ENCODE data around the gene ALG13. TPM values are rescaled to one million over a fixed set of nuclear protein-coding genes. Genes with fewer than 3 reads are reported as not detected.

The ALG13 gene
- total RNA-seq (2022; extraction: Qiagen RNA extraction; ENCODE audit: low read depth) = 50.5 to 77.7 TPM (median 59.8 TPM) in 5 replicates

GRCh38 chrX:111680988-111681779 is at the start of gene ALG13:
Gene ALG13 (plus strand): TSS chrX:111681170. CDS start chrX:111681219, 49 bp downstream.

Other genes with a start within 250 kb of the ALG13 start
- gene SERTM2, start 169.5 kb upstream of the ALG13 start, total RNA-seq (2022; extraction: Qiagen RNA extraction; ENCODE audit: low read depth) = not detected in 5 replicates
- not detected in 5 replicates for gene TRPC5OS, start 195.0 kb downstream of the ALG13 start, total RNA-seq (2022; extraction: Qiagen RNA extraction; ENCODE audit: low read depth)

Data from A549 treated with ZK216348 at 1 μM for 4 hours (cell line).